ENCODE data around the gene CD99.

DNA sequence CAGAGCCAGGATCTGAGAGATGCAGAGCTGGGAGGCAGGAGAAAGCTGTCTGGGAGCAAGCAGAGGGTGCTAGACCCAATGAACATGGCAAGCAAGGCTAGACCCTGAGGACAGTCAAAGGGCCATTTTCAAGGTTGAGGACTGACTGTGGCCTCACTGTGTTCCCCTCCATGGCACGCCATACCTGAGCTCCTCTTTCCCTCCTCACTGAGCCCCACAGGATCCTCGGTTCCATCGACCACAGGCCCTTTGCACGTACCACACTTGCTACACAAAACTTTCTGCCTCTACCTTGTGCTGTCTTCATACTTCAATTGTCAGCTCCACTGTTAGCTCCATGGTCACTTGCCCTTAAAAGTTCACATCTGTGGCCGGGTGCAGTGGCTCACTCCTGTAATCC, 45.5 kb upstream of the CD99 start:
- TF ChIP-seq, protein P1, sequence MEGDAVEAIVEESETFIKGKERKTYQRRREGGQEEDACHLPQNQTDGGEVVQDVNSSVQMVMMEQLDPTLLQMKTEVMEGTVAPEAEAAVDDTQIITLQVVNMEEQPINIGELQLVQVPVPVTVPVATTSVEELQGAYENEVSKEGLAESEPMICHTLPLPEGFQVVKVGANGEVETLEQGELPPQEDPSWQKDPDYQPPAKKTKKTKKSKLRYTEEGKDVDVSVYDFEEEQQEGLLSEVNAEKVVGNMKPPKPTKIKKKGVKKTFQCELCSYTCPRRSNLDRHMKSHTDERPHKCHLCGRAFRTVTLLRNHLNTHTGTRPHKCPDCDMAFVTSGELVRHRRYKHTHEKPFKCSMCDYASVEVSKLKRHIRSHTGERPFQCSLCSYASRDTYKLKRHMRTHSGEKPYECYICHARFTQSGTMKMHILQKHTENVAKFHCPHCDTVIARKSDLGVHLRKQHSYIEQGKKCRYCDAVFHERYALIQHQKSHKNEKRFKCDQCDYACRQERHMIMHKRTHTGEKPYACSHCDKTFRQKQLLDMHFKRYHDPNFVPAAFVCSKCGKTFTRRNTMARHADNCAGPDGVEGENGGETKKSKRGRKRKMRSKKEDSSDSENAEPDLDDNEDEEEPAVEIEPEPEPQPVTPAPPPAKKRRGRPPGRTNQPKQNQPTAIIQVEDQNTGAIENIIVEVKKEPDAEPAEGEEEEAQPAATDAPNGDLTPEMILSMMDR (conservative IDR thresholded peaks at IDR 0.05 in 1 of 2, IDR thresholded peaks at IDR 0.05 in 1 of 2; ENCODE audit: low read depth in 1 of 2, low read length in 2 of 2): no peak
- no peak for TF ChIP-seq EZH2 (IDR thresholded peaks at IDR 0.05; ENCODE audit: low read length, missing control alignments)

Measured in fibroblast of lung (primary cell).